HL-60 (cell line): Measurements from ENCODE around the gene ZNF423.

Experiments
- DNase-seq, 2 experiments: peaks; one replicate each; pipeline ENCODE4 v3.0.0-alpha.2; 2010 to 2020; ENCODE audit warnings: low read depth in 1 of 2, low spot score in 1 of 2
- H3K27ac ChIP-seq: fragments of 250-450 bp; sonication (Bioruptor Pico); replicated peaks from 2 replicates; pipeline ENCODE4 v1.5.1; 2020; ENCODE audit warnings: mild to moderate bottlenecking, moderate library complexity
- H3K27me3 ChIP-seq: fragments of 250-450 bp; sonication (Bioruptor Pico); 2 replicates; pipeline ENCODE4 v1.5.1; 2021; ENCODE audit warnings: mild to moderate bottlenecking, moderate library complexity; ENCODE audit not compliant: insufficient read depth, poor library complexity, severe bottlenecking
- H3K4me3 ChIP-seq: replicated peaks from 2 replicates; pipeline ENCODE4 v1.5.1; 2011; ENCODE audit warnings: mild to moderate bottlenecking, control low read depth, low read length; ENCODE audit not compliant: insufficient read depth
- GABPA ChIP-seq: IDR thresholded peaks from 2 replicates; pipeline ENCODE4 v1.6.1; 2012; ENCODE audit warnings: low read depth
- POLR2AphosphoS5 ChIP-seq: IDR thresholded peaks from 2 replicates; pipeline ENCODE4 v1.6.1; 2012; ENCODE audit warnings: low read depth
- SPI1 ChIP-seq: IDR thresholded peaks from 2 replicates; pipeline ENCODE4 v1.6.1; 2012; ENCODE audit warnings: low read depth, mild to moderate bottlenecking, borderline replicate concordance
- TF ChIP-seq, protein P1 (sequence below): IDR thresholded peaks from one replicate; pipeline ENCODE4 v1.5.1; 2011; ENCODE audit warnings: low read length, control low read depth, inconsistent platforms; ENCODE audit not compliant: insufficient read depth
- TF ChIP-seq, protein P2 (sequence below): IDR thresholded peaks from 2 replicates; pipeline ENCODE4 v1.6.1; 2012; ENCODE audit warnings: low read depth; ENCODE audit not compliant: insufficient replicate concordance

The ZNF423 gene

DNA sequence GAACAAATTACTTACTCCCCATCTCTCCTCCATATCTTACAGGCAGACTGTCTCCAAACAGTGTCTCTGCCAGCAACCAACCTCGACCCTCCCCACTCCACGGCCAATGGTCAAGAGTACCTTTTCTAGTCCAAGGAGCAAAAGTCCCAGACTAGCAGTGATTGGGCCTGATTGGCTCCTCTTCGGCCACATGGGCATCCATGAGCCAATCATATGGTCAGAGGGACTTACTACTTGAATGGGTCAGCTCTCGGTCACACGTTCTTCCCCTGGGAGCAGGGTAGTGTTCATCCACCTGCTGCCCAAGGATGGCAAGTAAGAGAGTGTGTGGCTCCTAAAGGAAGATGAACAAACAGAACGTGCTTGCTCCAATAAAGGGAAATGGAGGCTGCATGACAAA is 397.7 kb downstream of the ZNF423 start:
- Histone ChIP-seq H3K4me3 (no peak overlapping the region), H3K27me3 (no peaks in the 10 kb centered on the region)

DNA sequence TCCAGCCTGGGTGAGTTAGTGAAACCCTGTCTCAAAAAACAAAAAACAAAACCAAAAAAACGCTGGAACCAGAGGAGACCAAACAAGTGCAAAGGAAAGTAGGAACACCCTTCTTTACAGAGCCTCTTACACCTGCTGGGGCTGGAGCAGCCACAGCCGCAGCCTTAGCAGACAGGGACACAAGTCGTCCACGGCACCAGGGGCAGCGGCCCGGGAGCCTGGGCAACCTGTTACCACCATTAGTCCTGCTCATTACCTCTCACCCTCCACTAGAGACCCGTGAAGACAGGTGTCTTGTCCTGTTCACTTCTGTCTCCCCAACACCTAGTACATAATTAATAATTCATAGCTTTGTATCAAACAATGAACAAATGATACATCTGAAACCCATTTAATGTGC is 398.7 kb downstream of the ZNF423 start:
- no peaks in the 10 kb centered on the region for H3K27me3 ChIP-seq
- DNase-seq, result no peak
- H3K27ac ChIP-seq, result no peak overlapping the region
- TF ChIP-seq POLR2AphosphoS5 (no peak), SPI1 (no peak), GABPA (no peak)
- TF ChIP-seq, protein P1, sequence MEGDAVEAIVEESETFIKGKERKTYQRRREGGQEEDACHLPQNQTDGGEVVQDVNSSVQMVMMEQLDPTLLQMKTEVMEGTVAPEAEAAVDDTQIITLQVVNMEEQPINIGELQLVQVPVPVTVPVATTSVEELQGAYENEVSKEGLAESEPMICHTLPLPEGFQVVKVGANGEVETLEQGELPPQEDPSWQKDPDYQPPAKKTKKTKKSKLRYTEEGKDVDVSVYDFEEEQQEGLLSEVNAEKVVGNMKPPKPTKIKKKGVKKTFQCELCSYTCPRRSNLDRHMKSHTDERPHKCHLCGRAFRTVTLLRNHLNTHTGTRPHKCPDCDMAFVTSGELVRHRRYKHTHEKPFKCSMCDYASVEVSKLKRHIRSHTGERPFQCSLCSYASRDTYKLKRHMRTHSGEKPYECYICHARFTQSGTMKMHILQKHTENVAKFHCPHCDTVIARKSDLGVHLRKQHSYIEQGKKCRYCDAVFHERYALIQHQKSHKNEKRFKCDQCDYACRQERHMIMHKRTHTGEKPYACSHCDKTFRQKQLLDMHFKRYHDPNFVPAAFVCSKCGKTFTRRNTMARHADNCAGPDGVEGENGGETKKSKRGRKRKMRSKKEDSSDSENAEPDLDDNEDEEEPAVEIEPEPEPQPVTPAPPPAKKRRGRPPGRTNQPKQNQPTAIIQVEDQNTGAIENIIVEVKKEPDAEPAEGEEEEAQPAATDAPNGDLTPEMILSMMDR, result no peak
- TF ChIP-seq, protein P2, sequence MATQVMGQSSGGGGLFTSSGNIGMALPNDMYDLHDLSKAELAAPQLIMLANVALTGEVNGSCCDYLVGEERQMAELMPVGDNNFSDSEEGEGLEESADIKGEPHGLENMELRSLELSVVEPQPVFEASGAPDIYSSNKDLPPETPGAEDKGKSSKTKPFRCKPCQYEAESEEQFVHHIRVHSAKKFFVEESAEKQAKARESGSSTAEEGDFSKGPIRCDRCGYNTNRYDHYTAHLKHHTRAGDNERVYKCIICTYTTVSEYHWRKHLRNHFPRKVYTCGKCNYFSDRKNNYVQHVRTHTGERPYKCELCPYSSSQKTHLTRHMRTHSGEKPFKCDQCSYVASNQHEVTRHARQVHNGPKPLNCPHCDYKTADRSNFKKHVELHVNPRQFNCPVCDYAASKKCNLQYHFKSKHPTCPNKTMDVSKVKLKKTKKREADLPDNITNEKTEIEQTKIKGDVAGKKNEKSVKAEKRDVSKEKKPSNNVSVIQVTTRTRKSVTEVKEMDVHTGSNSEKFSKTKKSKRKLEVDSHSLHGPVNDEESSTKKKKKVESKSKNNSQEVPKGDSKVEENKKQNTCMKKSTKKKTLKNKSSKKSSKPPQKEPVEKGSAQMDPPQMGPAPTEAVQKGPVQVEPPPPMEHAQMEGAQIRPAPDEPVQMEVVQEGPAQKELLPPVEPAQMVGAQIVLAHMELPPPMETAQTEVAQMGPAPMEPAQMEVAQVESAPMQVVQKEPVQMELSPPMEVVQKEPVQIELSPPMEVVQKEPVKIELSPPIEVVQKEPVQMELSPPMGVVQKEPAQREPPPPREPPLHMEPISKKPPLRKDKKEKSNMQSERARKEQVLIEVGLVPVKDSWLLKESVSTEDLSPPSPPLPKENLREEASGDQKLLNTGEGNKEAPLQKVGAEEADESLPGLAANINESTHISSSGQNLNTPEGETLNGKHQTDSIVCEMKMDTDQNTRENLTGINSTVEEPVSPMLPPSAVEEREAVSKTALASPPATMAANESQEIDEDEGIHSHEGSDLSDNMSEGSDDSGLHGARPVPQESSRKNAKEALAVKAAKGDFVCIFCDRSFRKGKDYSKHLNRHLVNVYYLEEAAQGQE, result no peak
- no peak overlapping the region for H3K4me3 ChIP-seq

More for the DNA sequence above, 397.7 kb downstream of the ZNF423 start:
- no peak for DNase-seq
- TF ChIP-seq POLR2AphosphoS5 (no peak), SPI1 (no peak), GABPA (no peak)
- TF ChIP-seq, protein P1, result no peak
- TF ChIP-seq, protein P2, result no peak
- no peak overlapping the region for H3K27ac ChIP-seq

DNA sequence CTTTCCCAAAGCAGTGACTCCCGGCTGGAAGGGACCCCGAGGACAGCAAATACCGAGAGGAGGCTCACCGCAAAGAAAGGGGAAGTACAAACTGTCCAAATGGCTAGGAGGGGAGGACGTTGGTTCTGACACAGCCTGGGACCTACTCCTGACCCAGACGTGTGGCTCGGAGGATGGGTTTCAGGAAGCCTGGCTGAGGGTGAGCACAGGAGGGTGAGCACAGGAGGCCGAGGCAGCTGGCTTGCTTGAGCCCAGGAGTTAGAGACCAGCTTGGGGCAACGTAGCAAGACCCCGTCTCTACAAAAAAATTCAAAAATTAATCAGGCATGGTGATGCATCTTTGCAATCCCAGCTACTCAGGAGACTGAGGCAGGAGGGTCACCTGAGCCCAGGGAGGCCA is 399.1 kb downstream of the ZNF423 start:
- TF ChIP-seq POLR2AphosphoS5, result no peak
- TF ChIP-seq, protein P2, result no peak
- TF ChIP-seq SPI1, result no peak
- no peak for TF ChIP-seq GABPA
- TF ChIP-seq, protein P1, result no peak
- no peaks in the 10 kb centered on the region for H3K27me3 ChIP-seq

More for the DNA sequence above, 399.1 kb downstream of the ZNF423 start:
- no peak for DNase-seq
- Histone ChIP-seq H3K4me3 (no peak overlapping the region), H3K27ac (no peak overlapping the region)
